HL-60/S4 (cell line): Measurements from ENCODE around the gene ALX3.
"Not testable (repeated sequence)": the region's sequence is repeated elsewhere in the genome, so short reads cannot be mapped to it uniquely, and the experiment has no call there.

ENCODE experiments used
- in situ Hi-C: fragments of 300-500 bp; cut with MboI; formaldehyde crosslinking; loops from 2 replicates; pipeline ENCODE4 v1.14.3; 2022; ENCODE audit warnings: low sequenced_read_pairs

The ALX3 gene

DNA sequence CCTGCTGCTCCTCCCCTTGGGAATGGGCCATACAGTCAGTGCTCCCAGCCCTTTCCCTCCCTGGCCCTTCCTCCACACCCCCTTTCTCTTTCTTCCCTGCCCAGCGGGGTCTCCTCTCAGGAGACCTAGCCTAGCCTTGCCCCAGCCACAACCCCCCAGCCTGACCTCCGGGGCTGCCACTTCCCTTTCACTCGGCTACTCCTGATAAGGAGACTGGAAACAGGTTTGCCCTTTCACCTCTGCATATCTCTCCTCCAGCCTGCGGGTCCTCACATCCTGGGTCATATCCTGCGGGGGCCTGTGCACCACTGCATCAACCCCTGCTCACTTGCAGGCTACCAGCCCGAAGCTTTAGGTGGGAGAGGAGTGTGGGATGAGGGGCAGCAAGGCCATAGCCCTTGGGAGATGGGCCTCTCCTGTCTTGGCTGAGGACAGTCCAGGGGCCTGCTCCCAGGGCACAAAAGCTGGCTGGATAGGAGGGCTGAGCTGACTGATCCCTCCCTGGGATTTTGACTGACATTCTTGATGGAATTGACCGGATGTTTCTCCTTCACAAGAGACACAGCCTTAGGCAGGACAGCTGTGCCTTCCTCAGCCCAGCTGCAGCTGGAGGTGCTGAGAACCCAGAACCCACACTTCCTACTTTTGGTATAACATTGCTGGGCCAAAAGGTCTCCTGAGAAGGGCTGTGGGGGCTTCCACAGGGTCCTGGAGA lies 19.2 kb upstream of the ALX3 start:
- in situ Hi-C loops: no loop called here

DNA sequence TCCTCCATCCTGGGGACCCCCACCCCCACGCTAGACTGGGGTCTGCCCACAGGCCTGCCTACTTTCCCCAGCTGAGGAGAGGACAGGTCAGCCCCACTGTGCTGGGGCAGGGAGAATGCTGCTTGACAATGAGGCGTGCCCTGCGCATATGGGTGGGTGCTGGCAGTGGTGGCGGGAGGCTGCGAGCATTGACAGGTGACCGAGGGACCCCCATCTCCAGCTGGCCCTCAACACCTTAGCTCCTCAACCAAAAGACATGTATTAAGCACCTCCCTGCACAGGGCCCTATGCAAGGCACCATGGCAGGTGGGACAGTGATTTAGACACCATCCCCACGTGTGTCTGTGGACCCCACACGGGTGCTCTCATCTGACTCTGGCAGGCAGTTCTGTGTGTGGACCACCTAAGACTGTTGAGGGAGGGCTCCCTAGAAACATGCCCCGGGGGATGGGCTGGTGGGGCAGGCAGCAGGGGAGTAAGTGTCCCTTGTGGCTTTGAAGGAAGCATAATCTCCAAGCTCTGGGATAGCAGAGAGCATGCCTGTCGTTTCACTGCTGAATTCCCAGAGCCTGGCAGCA lies 18.4 kb upstream of the ALX3 start:
- in situ Hi-C loops: no loop called here

DNA sequence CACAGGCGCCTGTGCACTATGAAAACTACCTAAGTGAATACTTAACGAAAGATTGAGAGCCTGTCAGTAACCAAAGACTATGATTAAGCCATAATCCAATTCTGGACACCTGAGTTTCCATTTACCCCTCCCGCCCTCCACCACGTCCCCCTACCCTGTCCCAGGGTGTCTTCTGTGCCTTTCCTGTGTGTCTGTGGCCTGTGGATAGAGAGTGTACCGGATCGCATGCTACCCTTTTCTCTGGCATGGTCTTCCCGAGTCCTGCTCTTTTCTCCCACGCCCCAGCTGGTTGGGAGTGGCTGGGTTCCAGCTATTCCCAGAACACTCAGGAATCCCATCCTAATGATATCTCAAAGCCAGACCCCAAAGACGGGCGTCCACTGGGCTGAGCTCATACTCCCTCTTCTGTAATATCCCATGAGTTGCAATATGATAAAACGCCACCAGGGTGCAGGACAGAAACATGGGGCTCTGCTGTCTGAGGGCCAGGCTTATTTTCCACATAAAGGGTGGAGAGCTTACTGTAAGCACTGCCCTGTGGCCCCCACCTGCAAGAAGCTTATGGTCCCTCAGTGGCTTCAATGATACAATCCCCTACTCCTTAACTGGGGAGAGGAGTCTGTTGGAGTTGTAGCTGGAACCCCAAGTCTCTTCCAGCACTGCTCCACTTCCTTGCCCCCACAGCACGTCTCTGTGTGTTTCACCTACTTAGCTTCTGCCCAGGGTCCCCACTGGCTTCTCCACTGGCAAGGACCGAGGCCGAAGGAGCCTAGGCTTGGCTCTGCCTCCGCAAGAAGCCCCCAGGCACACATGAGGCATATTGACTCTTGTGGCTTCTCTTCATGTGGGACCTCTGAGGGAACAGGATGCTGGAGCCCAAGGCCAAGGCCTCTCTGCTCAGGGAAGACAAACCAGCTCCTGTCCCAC lies 17.6 kb upstream of the ALX3 start:
- in situ Hi-C loops: no loop called here

DNA sequence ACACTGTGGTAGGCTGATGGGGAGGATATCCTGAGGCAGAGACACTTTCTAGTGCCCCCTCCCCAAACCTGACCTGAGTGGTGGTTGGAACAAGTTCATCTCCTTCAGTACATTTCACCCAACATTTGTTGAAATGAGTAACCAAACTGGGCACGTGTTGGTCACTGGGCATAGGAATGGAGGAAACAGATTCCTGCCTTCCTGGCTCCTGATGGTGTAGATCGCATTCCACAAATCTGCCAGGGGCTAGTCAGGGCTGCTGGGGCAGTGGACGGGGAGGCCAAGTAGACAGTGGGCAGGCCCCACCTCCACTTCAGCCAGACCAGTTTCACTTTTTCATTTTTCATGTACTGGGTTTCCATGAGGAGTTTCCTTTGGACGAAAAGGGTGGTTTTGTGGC lies 16.5 kb upstream of the ALX3 start:
- in situ Hi-C loops: no loop called here

DNA sequence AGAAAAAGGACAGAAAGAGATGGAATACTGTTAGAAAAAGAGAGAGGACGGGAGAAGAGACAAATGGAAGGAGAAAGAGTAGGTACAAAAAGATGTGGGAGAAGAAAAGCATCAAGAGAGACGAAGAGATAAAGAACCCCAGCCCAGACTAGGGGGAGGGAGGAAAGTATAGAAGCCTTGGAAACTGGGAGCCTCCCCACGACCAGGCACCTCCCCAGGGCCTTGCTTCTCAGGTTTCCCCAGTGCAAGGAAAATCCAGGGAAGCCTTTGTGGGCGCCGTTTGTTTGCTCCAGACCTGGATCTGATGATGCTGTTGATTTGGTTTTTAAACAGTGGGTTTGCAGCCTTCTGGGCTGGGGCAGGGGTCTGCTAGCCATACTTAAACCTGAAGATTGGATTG lies 15.2 kb upstream of the ALX3 start:
- in situ Hi-C loops: no loop called here

DNA sequence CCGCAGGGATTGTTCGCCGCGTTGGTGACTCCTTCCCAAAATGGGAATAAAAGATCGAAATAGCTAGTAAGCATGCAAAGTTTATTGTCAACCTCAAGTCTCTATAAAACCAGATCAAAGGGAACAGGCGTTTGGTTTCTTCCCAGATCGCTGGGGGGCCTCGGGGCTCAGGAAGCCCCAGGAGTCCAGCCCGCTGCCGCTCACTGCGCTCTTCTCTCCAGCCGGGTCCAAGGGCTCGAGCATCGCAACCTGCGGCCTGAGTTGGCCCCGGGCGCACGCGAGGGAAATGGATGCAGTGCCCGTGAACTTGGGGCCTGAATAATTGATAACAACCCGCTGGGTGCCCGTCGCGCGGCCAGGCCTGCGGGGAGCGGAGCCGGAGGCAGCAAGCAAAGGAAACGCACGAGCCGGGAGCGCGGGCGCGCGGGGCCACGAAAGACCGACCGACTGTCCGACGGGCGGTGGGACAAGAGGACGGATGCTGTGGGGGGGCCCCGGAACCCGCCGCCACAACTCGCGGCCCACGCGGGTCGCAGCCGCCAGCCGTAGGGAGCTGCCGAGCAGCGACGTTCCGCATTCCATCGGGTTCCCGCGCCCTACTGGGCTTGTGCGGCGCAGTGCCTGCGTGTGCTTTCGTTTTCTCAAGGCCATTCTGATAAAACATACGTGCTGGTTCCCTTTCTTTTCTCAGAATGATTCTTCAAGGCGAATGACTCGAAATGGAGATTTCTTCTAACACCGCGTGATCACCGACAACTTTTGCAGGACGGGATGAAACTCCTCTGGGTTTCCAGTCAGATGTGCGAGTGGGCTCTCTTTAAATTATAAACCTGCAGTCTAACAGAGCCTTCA lies 14.0 kb upstream of the ALX3 start:
- in situ Hi-C loops: no loop called here

DNA sequence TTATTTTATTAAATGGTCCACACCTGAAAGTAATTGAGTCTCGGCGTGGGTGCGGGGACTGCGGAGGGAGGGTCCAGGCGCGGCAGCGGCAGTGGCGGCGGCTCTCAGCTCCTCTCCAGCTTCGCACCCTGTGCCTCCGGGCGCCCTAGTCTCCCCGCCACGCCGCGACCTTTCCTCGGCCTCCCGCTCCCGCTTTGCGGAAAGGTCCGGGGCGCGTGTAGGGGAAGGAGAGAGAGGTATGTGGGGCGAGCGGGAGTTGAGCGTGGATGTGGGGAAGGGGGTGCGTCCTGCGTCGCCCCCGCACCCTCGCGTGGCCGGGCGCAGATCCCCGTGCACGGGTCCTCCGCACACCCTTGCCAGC lies 13.4 kb upstream of the ALX3 start:
- in situ Hi-C loops: no loop called here

DNA sequence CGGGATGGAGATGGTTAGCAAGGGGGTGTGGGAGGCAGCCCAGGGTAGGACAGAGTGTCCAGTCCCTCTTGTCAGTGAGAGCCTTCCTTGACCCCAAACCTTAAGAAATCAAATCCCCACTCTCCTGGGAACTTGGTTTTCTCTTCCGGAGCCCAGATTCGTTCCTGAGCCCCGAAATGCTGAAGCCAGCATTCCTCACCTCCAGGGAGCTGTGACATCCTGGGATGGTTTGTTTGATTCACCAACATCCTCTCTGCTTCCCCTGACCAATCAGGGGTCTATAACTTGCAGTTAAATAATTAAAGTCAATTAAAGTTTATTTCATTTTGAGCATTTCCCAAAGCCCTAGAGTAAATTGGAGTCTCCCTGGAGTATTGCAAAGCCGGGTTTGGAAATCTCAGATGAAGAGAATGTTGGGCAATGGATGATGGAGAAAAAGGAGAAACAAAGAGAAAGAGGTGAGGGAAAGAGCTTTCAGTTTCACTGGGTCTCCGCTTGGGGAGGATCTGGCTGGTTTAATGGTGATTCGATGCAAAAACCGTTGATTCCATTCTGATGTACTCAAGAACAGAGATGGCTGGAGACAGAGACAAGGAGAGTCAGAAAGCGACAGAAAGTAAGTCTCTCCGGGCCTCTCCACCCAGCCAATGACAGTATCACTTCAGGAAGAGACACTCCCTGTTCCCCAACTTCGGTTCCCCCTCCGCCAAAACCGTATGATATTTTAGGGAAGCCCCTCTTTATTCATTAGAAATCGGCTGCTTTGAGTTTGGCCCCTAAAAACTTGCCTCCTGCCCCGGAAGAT lies 12.8 kb upstream of the ALX3 start:
- in situ Hi-C loops: no loop called here

DNA sequence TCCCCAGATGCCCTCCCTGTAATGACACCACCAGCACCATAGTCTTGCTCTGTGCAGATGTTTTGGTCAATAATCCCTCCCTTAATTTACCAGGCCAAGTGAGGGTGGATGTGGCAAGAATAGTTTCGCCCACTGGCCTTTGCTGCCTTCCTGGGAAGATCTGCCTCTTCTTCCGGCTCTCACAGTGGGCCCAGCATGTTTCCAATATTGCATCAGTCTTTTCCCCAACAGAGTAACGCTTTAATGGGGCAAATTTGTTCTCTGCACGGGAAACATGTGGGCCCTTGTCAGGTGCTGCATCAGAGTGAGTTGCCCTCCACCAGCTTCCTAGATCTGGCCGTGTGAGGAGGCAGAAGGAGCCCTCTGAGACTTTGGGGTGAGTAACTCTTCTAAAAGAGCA lies 12.0 kb upstream of the ALX3 start:
- in situ Hi-C loops: no loop called here

DNA sequence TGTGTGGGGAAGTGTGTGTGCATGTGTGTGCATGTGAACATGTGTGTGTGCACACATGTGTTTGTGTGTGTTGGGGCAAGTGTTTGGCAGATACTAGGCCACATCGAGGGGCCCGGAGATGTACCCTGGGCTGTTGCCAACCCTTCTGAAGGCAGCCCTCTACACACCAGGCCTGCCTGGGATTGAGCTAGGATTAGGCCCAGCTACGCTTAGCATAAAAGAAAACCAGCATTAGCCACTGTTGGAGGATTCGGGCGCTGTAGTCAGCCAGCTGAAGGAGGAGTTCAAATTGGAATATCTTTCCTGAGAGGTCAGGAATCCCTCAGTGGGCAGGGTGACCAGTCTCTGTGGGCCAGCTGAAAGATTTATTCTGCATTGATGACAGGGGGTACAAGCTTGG lies 10.6 kb upstream of the ALX3 start:
- in situ Hi-C loops: no loop called here

DNA sequence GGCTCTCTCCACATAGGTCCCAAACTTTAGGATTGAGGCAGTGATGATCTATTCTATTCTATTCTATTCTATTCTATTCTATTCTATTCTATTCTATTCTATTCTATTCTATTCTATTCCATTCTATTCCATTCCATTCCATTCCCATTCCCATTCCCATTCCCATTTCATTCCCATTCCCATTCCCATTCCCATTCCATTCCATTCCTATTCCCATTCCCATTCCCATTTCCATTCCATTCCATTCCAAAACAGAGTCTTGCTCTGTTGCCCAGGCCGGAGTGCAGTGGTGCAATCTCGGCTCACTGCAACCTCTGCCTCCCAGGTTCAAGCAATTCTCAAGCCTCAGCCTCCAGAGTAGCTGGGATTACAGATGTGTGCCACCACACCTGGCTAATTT lies 9.5 kb upstream of the ALX3 start:
- in situ Hi-C loops: not testable (repeated sequence)

DNA sequence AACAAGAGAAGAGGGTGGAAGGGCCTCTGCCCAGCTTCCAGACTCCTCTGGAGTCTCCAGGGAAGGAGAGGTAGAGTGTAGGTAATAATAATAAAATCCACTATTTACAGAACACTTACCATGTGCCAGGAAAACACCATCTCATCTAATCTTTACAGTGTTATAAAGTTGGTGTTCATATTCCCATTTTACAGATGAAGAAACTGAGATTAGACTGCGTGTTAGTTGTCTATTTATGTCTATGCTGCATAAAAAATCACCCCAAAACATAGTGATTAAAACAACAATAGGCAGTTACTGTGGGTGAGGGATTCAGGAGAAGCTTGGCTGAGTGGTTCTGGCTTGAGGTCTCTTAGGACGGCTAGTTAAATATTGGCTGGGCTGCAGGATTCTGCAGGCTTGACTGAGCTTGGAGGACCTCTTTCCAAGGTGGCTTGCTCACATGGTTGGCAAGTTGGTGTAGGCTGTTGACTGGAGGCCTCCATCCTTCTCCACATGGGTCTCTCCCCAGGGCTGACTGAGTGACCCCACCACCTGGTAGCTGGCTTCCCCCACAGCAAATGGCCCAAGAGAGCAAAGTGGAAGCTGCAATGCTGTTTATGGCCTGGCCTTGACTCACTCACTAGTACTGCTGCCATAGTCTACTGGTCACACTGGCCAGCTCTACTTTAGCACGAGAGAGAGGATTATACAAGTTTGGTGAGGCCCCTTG lies 6.5 kb upstream of the ALX3 start:
- in situ Hi-C loops: no loop called here

DNA sequence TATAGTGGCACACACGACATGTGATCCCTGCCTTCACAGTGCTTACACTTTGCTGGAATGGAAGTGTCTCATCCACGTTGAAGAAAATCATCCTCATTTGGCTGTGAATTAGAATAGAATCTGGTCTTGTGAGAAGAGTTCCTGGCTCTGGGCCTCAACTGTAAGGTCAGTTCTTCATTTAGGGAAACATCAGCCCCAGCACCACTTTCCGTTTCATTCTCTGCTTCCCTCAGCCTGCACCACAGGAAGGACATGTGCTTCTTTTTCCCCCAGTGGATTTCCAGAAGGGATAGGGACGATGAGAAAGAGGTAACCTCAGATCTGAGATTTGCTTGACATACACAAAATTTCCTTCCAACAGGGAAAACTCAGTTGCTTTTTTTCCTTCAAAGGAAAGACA lies 3.7 kb upstream of the ALX3 start:
- in situ Hi-C loops: no loop called here

DNA sequence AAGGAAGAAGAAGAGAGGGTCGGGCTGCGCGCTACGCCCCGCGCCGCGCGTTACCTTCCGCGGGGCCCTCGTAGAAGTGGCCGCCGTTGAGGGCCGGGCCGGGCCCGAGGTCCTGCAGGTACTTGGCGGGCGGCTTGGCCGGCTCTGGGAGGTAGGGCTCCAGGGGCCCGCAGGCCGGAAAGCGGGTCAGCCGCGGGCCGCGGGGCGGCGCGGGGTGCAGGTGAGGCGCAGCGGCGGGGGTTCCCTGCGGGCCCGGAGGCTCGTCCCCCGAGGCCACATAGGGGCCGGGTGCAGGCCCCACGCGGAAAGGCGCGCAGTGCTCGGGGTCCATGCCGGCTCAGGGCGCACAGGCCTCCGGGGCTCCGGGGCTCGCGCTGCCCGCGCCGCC lies 196 bp downstream of the ALX3 start:
- in situ Hi-C loops: no loop called here

DNA sequence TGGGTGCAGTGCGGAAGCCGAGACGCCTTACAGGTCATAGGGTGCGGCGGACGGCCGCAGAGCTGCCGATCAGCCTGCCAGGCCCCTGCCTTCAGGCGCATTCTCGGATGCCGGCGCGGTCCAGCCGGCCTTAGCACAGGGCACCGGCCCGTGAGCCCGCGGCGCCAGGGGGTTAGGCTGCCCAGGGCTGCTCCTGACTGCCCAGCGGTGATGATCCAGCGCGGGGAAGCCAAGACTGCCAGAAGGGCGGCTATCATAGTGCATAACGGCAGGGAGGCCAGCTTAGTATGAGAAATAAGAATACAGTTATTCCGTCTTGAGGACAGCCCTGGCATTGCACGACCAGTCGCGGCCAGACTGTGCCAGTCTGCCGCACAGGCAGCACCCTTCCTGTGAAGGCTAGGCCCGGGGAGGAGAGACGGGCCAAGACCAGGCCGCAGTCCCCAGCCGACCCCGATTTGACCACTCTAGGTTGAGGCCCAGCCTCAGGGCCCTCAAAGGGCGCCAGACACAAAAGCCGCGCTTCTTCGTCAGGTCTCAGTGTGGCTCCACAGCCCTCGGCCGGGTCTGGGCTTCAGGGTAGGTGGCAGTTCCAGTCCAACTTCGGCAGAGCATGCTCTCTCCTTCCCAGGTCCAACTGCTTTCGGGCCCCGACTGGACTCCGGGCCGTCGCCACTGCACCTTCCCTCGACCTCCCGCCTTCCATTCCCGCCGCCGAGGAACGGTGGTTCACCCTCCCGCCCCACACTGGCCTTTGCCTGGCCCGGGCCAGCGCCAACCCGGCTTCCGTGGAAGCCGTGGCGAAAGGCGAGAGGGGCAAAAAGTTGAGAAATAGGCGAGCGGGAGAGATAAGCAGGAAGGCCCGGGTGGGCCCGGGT lies 829 bp downstream of the ALX3 start:
- in situ Hi-C loops: no loop called here

DNA sequence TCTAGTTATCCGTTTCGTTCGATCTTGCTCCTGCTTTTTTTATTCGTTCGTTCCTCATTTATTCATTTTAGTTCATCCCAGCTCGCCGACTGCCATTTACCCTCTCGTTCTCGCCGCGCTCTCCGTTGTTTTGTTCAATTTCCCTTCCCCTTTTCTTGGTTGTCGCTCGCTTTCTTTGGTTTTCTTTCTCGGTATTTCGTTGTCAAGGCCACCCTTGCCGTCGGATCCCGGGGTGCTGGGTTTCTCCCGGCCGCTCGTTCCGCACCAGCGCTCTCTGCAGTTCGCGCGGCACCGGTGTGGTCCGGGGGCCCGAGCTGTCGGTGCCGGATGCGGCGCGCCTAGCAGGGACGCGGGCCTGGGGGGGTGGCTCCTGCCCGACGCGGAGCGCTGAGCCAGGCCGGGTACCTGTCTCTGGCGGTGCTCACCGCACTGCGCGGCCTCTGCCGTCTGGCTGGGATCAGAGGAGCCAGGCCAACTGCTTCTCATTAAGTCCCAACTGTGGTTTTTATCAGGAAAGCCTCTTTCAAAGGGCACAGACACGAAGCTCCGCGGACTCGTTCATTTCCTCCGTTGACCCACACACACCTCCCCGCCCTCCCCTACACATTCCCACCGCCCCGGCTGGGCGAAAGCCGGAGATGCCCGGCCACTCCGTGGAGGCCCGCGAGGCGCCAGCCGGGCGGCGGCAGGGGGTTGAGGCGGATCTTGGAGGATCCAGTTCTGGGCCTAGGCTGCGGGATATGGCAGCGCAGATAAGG lies 1.6 kb downstream of the ALX3 start:
- in situ Hi-C loops: no loop called here

DNA sequence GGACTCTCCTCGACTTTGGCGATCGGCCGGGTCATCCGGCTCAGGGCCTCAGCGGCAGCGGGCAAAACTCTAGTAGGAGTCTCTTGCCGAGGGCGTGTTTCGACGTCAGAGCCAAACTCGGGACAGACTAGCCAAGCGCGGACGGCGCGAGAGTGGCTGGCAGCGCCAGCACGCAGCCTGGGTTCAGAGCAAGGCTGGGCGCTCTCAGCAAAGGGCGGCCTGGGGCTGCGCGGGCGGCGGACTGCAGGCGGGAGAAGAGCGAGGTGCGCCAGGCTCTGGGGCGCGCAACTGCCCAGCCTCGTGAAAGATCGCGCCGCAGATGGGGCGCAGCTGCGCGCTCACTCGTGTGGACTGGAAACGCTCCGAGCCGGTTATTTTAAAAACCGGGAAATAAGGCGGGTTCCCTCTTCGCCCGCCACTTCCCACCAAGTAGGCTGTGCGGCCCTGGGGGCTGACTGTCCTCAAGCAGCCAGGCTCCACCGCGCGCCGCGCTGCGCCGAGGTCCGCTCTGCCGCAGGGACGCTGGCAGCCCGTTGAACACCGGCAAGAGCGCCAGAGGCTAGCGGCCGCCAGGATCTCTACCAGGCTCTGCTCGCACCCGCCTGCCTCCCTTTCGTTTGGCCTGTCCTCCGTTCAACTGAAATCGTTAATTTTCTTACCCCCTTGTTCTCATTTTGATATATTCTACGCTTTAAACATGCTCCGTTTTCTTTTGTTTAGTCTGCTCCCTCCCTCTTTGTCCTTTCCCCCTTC lies 2.4 kb downstream of the ALX3 start:
- in situ Hi-C loops: no loop called here
